ENCODE measurements around the gene UBE2E2.

DNA sequence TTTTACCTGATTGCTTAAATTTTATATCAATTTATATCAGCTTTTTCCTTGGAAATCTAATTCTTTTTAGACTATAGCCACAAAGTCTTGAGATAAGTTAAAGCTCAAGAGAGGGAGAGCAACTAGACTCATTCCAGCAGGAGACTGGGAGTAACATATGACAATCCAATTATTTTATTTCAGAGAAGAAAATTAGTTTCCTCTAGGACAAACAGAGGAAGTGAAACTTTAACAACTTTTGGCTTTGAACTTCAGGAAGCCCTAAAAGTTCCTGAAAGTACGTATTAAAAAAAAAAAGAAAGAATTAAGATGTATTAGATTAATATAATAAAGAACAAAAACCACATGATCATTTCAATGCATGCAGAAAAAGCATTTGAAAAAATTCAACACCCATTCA lies 13.9 kb upstream of the UBE2E2 start:
- TF ChIP-seq, protein P1, sequence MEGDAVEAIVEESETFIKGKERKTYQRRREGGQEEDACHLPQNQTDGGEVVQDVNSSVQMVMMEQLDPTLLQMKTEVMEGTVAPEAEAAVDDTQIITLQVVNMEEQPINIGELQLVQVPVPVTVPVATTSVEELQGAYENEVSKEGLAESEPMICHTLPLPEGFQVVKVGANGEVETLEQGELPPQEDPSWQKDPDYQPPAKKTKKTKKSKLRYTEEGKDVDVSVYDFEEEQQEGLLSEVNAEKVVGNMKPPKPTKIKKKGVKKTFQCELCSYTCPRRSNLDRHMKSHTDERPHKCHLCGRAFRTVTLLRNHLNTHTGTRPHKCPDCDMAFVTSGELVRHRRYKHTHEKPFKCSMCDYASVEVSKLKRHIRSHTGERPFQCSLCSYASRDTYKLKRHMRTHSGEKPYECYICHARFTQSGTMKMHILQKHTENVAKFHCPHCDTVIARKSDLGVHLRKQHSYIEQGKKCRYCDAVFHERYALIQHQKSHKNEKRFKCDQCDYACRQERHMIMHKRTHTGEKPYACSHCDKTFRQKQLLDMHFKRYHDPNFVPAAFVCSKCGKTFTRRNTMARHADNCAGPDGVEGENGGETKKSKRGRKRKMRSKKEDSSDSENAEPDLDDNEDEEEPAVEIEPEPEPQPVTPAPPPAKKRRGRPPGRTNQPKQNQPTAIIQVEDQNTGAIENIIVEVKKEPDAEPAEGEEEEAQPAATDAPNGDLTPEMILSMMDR (IDR thresholded peaks at IDR 0.05), result no peak
- no peak for TF ChIP-seq EZH2 (IDR thresholded peaks at IDR 0.05; ENCODE audit: borderline replicate concordance, insufficient read depth, low read depth, low read length, poor library complexity, severe bottlenecking)

Data from B cell (primary cell).